Left lobe of liver (tissue), 2 donors: ENCODE data around the gene ENPP5. TPM values are rescaled to one million over a fixed set of nuclear protein-coding genes. Genes with fewer than 3 reads are reported as not detected.

ENCODE experiments used
- ATAC-seq: fragments of 200-7000 bp; cut with Tn5 transposase; one replicate; pipeline ENCODE4 v1.9.1; 2020; ENCODE audit warnings: mild to moderate bottlenecking, moderate library complexity
- DNase-seq: peaks from one replicate; pipeline ENCODE4 v3.0.0-alpha.2; 2020; ENCODE audit warnings: low spot score
- total RNA-seq: library from RNA; stranded (reverse); gene quantifications from one replicate; pipeline ENCODE4 v1.2.1, GENCODE V29; 2021
- donor health status: DM: no; HTN: no; CAD: no; lungs with moderate emphysema.
- donor health status: DM: no; HTN: yes; CAD: no.

The ENPP5 gene
- total RNA-seq, 1 donor from 2014 or later = 0.33 TPM

GRCh38 chr6:46115634-46116033, 55.1 kb downstream of the ENPP5 start:
- DNase-seq (no peak), ATAC-seq (no peak)

GRCh38 chr6:46113370-46113769, 57.4 kb downstream of the ENPP5 start:
- DNase-seq = no peak
- no peak for ATAC-seq

Other genes starting within 250 kb of the ENPP5 start
- 0.28 TPM for gene CLIC5, start 155.1 kb downstream of the ENPP5 start, total RNA-seq
- 3.8 TPM for gene ENPP4, start 41.0 kb downstream of the ENPP5 start, total RNA-seq